H1 (cell line): ENCODE measurements around the gene PEAK3. TPM values are rescaled to one million over a fixed set of nuclear protein-coding genes. Genes with fewer than 3 reads are reported as not detected.

Experiments
- CTCF ChIA-PET: fragments of 300-600 bp; sonication (Branson Sonifier 250); formaldehyde crosslinking; loops from one replicate; lab custom pipeline; 2021; ENCODE audit not compliant: partially characterized antibody; lab: Charles Lee
- POLR2A ChIA-PET: fragments of 300-600 bp; sonication (Branson Sonifier 250); formaldehyde crosslinking; loops from one replicate; lab custom pipeline; 2021; ENCODE audit warnings: inconsistent platforms; ENCODE audit not compliant: partially characterized antibody; lab: Charles Lee
- DNase-seq, 2 experiments: peaks; one replicate each; pipeline versions ENCODE4 v3.0.0 to v3.0.0-alpha.2; 2010 to 2022; ENCODE audit warnings: low spot score in 2 of 2, low read depth in 1 of 2, mixed read lengths in 1 of 2
- FAIRE-seq: peaks from 2 replicates; lab custom pipeline; 2011; peaks lifted over from hg19 to GRCh38; lab: Jason Lieb, UNC
- H2AFZ ChIP-seq: 2 replicates; pipeline ENCODE4 v1.8.1; 2012; ENCODE audit warnings: low read length, inconsistent platforms
- H2AK5ac ChIP-seq: 2 replicates; pipeline ENCODE4 v1.6.1; 2013; ENCODE audit warnings: low read depth, low read length
- H2BK120ac ChIP-seq: replicated peaks from 2 replicates; pipeline ENCODE3; 2013; ENCODE audit warnings: low read depth, low read length, inconsistent platforms
- H2BK12ac ChIP-seq: 2 replicates; pipeline ENCODE4 v1.6.1; 2013; ENCODE audit warnings: low read depth, low read length
- H2BK15ac ChIP-seq: 2 replicates; pipeline ENCODE4 v1.6.1; 2013; ENCODE audit warnings: low read length
- H2BK20ac ChIP-seq: 2 replicates; pipeline ENCODE4 v1.6.1; 2013; ENCODE audit warnings: low read length
- H2BK5ac ChIP-seq: 2 replicates; pipeline ENCODE4 v1.6.1; 2013; ENCODE audit warnings: low read depth, low read length
- H3K14ac ChIP-seq: 2 replicates; pipeline ENCODE4 v1.6.1; 2013; ENCODE audit warnings: inconsistent platforms; ENCODE audit not compliant: insufficient read length
- H3K18ac ChIP-seq: 2 replicates; pipeline ENCODE4 v1.6.1; 2013; ENCODE audit warnings: low read length; ENCODE audit errors: extremely low read depth
- H3K23ac ChIP-seq: 2 replicates; pipeline ENCODE4 v1.6.1; 2013; ENCODE audit warnings: inconsistent platforms; ENCODE audit not compliant: insufficient read length
- H3K23me2 ChIP-seq: 2 replicates; pipeline ENCODE4 v1.6.1; 2013; ENCODE audit warnings: low read depth, low read length
- H3K27ac ChIP-seq: 2 replicates; pipeline ENCODE4 v1.6.1; 2011; ENCODE audit warnings: low read depth, low read length, inconsistent platforms
- H3K27me3 ChIP-seq, 4 experiments: replicated peaks in 1 of 4; 1 replicate in 1 of 4; 2 replicates in 3 of 4; pipeline versions ENCODE4 v1.6.1 to v1.8.1; 2011 to 2013; ENCODE audit warnings: low read length in 3 of 4, mild to moderate bottlenecking in 3 of 4, inconsistent platforms in 2 of 4, mixed read lengths in 2 of 4, moderate library complexity in 1 of 4; ENCODE audit not compliant: control insufficient read depth in 3 of 4, insufficient read depth in 3 of 4; ENCODE audit errors: extremely low read depth in 1 of 4
- H3K36me3 ChIP-seq, 4 experiments: 2 replicates each; pipeline versions ENCODE4 v1.6.1 to v1.8.1; 2011 to 2013; ENCODE audit warnings: mild to moderate bottlenecking in 4 of 4, low read length in 3 of 4, moderate library complexity in 2 of 4, control low read depth in 1 of 4, inconsistent platforms in 1 of 4; ENCODE audit not compliant: insufficient read depth in 4 of 4, control insufficient read depth in 2 of 4
- H3K4ac ChIP-seq: replicated peaks from 2 replicates; pipeline ENCODE3; 2013; ENCODE audit warnings: low read length, low read depth, mixed read lengths, inconsistent platforms; ENCODE audit not compliant: insufficient read length
- H3K4me1 ChIP-seq, 4 experiments: replicated peaks in 1 of 4; 1 replicate in 1 of 4; 2 replicates in 3 of 4; pipeline versions ENCODE4 v1.6.1 to v1.8.1; 2011 to 2013; ENCODE audit warnings: low read length in 3 of 4, inconsistent platforms in 2 of 4, mixed read lengths in 1 of 4; ENCODE audit not compliant: insufficient read depth in 4 of 4, control insufficient read depth in 3 of 4
- H3K4me2 ChIP-seq, 2 experiments: 2 replicates each; pipeline versions ENCODE4 v1.6.1 to v1.8.1; 2011 to 2013; ENCODE audit warnings: low read depth in 2 of 2, low read length in 2 of 2, control low read depth in 1 of 2, inconsistent platforms in 1 of 2, mild to moderate bottlenecking in 1 of 2; ENCODE audit not compliant: insufficient read depth in 1 of 2
- H3K4me3 ChIP-seq, 4 experiments: fragments of 200-600, 300-600 bp in 1 of 4; sonication (generic), shearing (Covaris generic), sonication (Bioruptor Twin) in 1 of 4; 2 replicates each; pipeline versions ENCODE4 v1.5.1 to v1.8.1; 2011 to 2016; ENCODE audit warnings: low read length in 4 of 4, low read depth in 3 of 4, control low read depth in 2 of 4, inconsistent platforms in 2 of 4, mild to moderate bottlenecking in 2 of 4, mixed read lengths in 1 of 4, moderate library complexity in 1 of 4; ENCODE audit not compliant: insufficient read depth in 2 of 4; ENCODE audit errors: extremely low read depth in 1 of 4
- H3K56ac ChIP-seq: replicated peaks from 2 replicates; pipeline ENCODE3; 2013; ENCODE audit warnings: low read depth, mild to moderate bottlenecking, mixed read lengths, low read length, inconsistent platforms; ENCODE audit not compliant: insufficient read length
- H3K79me1 ChIP-seq: 2 replicates; pipeline ENCODE4 v1.6.1; 2013; ENCODE audit warnings: low read depth, low read length, control low read depth
- H3K79me2 ChIP-seq, 2 experiments: 2 replicates each; pipeline versions ENCODE4 v1.6.1 to v1.8.1; 2012 to 2013; ENCODE audit warnings: low read length in 2 of 2, mild to moderate bottlenecking in 2 of 2, inconsistent platforms in 1 of 2; ENCODE audit not compliant: insufficient read depth in 2 of 2, control insufficient read depth in 1 of 2
- H3K9ac ChIP-seq, 4 experiments: replicated peaks in 1 of 4; 1 replicate in 1 of 4; 2 replicates in 3 of 4; pipeline versions ENCODE4 v1.6.1 to v1.8.1; 2011 to 2013; ENCODE audit warnings: low read depth in 3 of 4, low read length in 3 of 4, control low read depth in 2 of 4, mild to moderate bottlenecking in 2 of 4, moderate library complexity in 2 of 4, inconsistent platforms in 1 of 4; ENCODE audit errors: extremely low read depth in 1 of 4
- H3K9me3 ChIP-seq, 2 experiments: 2 replicates each; pipeline versions ENCODE4 v1.6.1 to v1.8.1; 2012 to 2013; ENCODE audit warnings: mild to moderate bottlenecking in 2 of 2, moderate library complexity in 2 of 2, control low read depth in 1 of 2, inconsistent platforms in 1 of 2, low read depth in 1 of 2, low read length in 1 of 2, mixed read lengths in 1 of 2; ENCODE audit not compliant: insufficient read depth in 2 of 2
- H4K20me1 ChIP-seq, 2 experiments: replicated peaks in 1 of 2; 2 replicates each; pipeline versions ENCODE3 to v1.8.1; 2011 to 2013; ENCODE audit warnings: inconsistent platforms in 2 of 2, low read length in 2 of 2, mild to moderate bottlenecking in 1 of 2; ENCODE audit not compliant: insufficient read depth in 2 of 2, control insufficient read depth in 1 of 2
- H4K5ac ChIP-seq: 2 replicates; pipeline ENCODE4 v1.6.1; 2013; ENCODE audit warnings: low read length, low read depth, mixed read lengths, inconsistent platforms; ENCODE audit not compliant: insufficient read length
- H4K8ac ChIP-seq: 2 replicates; pipeline ENCODE4 v1.8.0; 2013; ENCODE audit warnings: mild to moderate bottlenecking, moderate library complexity, low read length, inconsistent platforms; ENCODE audit not compliant: insufficient read depth; ENCODE audit errors: extremely low read depth
- H4K91ac ChIP-seq: replicated peaks from 2 replicates; pipeline ENCODE3; 2013; ENCODE audit warnings: low read length, mixed read lengths, inconsistent platforms; ENCODE audit not compliant: insufficient read length
- BACH1 ChIP-seq: IDR thresholded peaks from 2 replicates; pipeline ENCODE4 v1.6.1; 2012; ENCODE audit warnings: low read length, improper control_type of control experiment
- BCL11A ChIP-seq, 2 experiments: IDR thresholded peaks; one replicate each; pipeline ENCODE4 v1.6.1; 2011; ENCODE audit warnings: low read depth in 2 of 2, low read length in 2 of 2, mild to moderate bottlenecking in 2 of 2
- HDAC2 ChIP-seq, 2 experiments: fragments of 300-600 bp in 1 of 2; sonication (generic) in 1 of 2; IDR thresholded peaks; 2 replicates each; pipeline ENCODE4 v1.6.1; 2011 to 2012; ENCODE audit warnings: low read depth in 2 of 2, low read length in 2 of 2, mild to moderate bottlenecking in 2 of 2, moderate library complexity in 2 of 2, borderline replicate concordance in 1 of 2, inconsistent platforms in 1 of 2
- HDAC6 ChIP-seq: IDR thresholded peaks from one replicate; pipeline ENCODE4 v1.7.1; 2012; ENCODE audit warnings: low read depth, mild to moderate bottlenecking, inconsistent platforms, low read length, moderate library complexity
- MAX ChIP-seq: IDR thresholded peaks from 2 replicates; pipeline ENCODE4 v1.6.1; 2012; ENCODE audit warnings: inconsistent platforms
- POLR2AphosphoS5 ChIP-seq: IDR thresholded peaks from 2 replicates; pipeline ENCODE4 v1.6.1; 2011; ENCODE audit warnings: low read depth, low read length
- SP4 ChIP-seq: IDR thresholded peaks from 2 replicates; pipeline ENCODE4 v1.6.1; 2012; ENCODE audit warnings: low read length, inconsistent platforms
- SRF ChIP-seq: IDR thresholded peaks from 2 replicates; pipeline ENCODE4 v1.6.1; 2011; ENCODE audit warnings: mild to moderate bottlenecking, low read depth, low read length, moderate library complexity
- SUZ12 ChIP-seq: fragments of 200-600 bp; sonication (generic); IDR thresholded peaks from 2 replicates; pipeline ENCODE4 v1.6.1; 2012; ENCODE audit warnings: mild to moderate bottlenecking, inconsistent platforms, low read length, moderate library complexity, mixed read lengths
- TBP ChIP-seq: IDR thresholded peaks from 2 replicates; pipeline ENCODE4 v1.6.1; 2011; ENCODE audit warnings: low read depth, low read length, improper control_type of control experiment
- TEAD4 ChIP-seq: IDR thresholded peaks from 2 replicates; pipeline ENCODE4 v1.6.1; 2012; ENCODE audit warnings: low read depth, low read length, inconsistent platforms, mixed read lengths
- WGBS, 2 experiments: shearing (Covaris generic) in 1 of 2; methylation state at CpG; one replicate each; pipeline versions ENCODE4 v1.1.6 to v1.1.7; 2013 to 2015; ENCODE audit warnings: low lambda C conversion rate in 2 of 2, mixed read lengths in 2 of 2, inconsistent platforms in 1 of 2, low coverage in 1 of 2, missing lambda C conversion rate in 1 of 2; ENCODE audit not compliant: insufficient replicate concordance in 2 of 2, insufficient coverage in 1 of 2, insufficient read length in 1 of 2; ENCODE audit errors: extremely low coverage in 1 of 2, missing lambda C conversion rate in 1 of 2; 5-methylcytosine and 5-hydroxymethylcytosine counted together
- polyA plus RNA-seq, 7 experiments: library from polyadenylated mRNA; depleted of rRNA in 3 of 7; stranded (reverse) in 5 of 7; unstranded in 2 of 7; fragments of >200 nt in 5 of 7; fragments of 200-250 nt in 2 of 7; gene quantifications; 1 replicate in 5 of 7; 2 replicates in 1 of 7; 4 replicates in 1 of 7; pipeline versions ENCODE4 v1.2.1 to v1.2.3, GENCODE V29; 2011 to 2013; ENCODE audit warnings: missing spikeins in 2 of 7, mixed read lengths in 2 of 7
- total RNA-seq: library from RNA; stranded (reverse); fragmentation: NEBNext Ultra II Directional; extraction: Animal tissue kit (Norgen Biotek cat#: 25700); gene quantifications from 2 replicates; pipeline ENCODE4 v1.2.1, GENCODE V29; 2021

PEAK3 gene
- total and polyA plus RNA-seq, 2 of the 8 experiments (the other 6 are each of a cell fraction or from before 2014, with no cell fraction given) = not detected

- Histone ChIP-seq H3K4me3 (peak overlapping the region in 1 of 4 experiments; percentile 56; a peak in 2 of 8 replicates), H4K91ac (peak overlapping the region; percentile 40), H4K20me1 (peaks cover 0 to 11% of the 10 kb centered on the region in 2 experiments), H2BK12ac (peak overlapping the region; percentile 84; the same call in 1 of the 2 replicates), H3K27me3 (peaks cover 40 to 66% (median 59%) of the 10 kb centered on the region in 4 experiments), H3K79me2 (no peaks in the 10 kb centered on the region), H3K18ac (no peak overlapping the region; the same call in 1 of the 2 replicates), H3K23me2 (peaks cover 10% of the 10 kb centered on the region; the same call in 1 of the 2 replicates), H3K4me1 (peaks cover 0 to 22% (median 9%) of the 10 kb centered on the region in 4 experiments; a peak in 5 of 7 replicates), H3K79me1 (no peaks in the 10 kb centered on the region), H2BK120ac (peak overlapping the region; percentile 43), H4K8ac (no peak overlapping the region), H3K27ac (no peak overlapping the region), H3K4me2 (peak overlapping the region in 1 of 2 experiments; percentile 8; a peak in 2 of 4 replicates), H2BK20ac (no peak overlapping the region), H2AFZ (no peak overlapping the region), H3K9me3 (no peaks in the 10 kb centered on the region), H3K14ac (no peak overlapping the region), H2AK5ac (peak overlapping the region; percentile 84; the same call in 1 of the 2 replicates), H3K9ac (no peak overlapping the region), H3K23ac (no peak overlapping the region), H2BK15ac (peak overlapping the region; percentile 75), H4K5ac (no peak overlapping the region), H3K56ac (no peak overlapping the region), H2BK5ac (no peak overlapping the region; the same call in 1 of the 2 replicates), H3K4ac (no peak overlapping the region), H3K36me3 (peaks cover 0 to 6% (median 0%) of the 10 kb centered on the region in 4 experiments; a peak in 1 of 8 replicates)
- no peak for FAIRE-seq
- 86% methylated on average over 22 of the region's 28 CpGs; no CpG with 5 or more reads in 1 of the 2 experiments for WGBS, 2 experiments
- POLR2A ChIA-PET = interaction anchor here (0.8 to 3.1 kb wide), 8 partner anchors 10 to 45 kb away, joined by 3 to 25 read pairs (median 4); no protein-coding TSS in a partner anchor
- CTCF ChIA-PET = interaction anchor here (0.8 to 5.0 kb wide), 8 partner anchors 12 to 111 kb away, joined by 3 to 46 read pairs (median 5); no protein-coding TSS in a partner anchor
- DNase-seq = no peak
- TF ChIP-seq SRF (no peak), TBP (no peak), BCL11A (IDR thresholded peaks at IDR 0.05; ENCODE audit: low read depth in 2 of 2, low read length in 2 of 2) (no peak), BACH1 (no peak), HDAC6 (no peak), SP4 (no peak), TEAD4 (no peak), POLR2AphosphoS5 (no peak), HDAC2 (IDR thresholded peaks at IDR 0.05; ENCODE audit: borderline replicate concordance in 1 of 2, low read depth in 2 of 2, low read length in 2 of 2) (no peak), MAX (no peak), SUZ12 (no peak)
Observed at GRCh38 chr19:2288818-2289713, 7.1 kb upstream of the PEAK3 start.
